Mesenchymal stem cell (in vitro differentiated cells and primary cell): ENCODE results near the gene KRT14.
"Not testable (repeated sequence)": the region's sequence is repeated elsewhere in the genome, so short reads cannot be mapped to it uniquely, and the experiment has no call there.

Experiments used
- DNase-seq: peaks from one replicate; pipeline ENCODE4 v3.0.0-alpha.2; 2013
- H2AFZ ChIP-seq: one replicate; pipeline ENCODE4 v1.6.1; 2013; ENCODE audit warnings: low read depth, mild to moderate bottlenecking, control low read depth, inconsistent platforms, low read length, moderate library complexity
- H2AK5ac ChIP-seq: 2 replicates; pipeline ENCODE4 v1.6.1; 2013; ENCODE audit warnings: low read length, moderate library complexity, mild to moderate bottlenecking, inconsistent platforms; ENCODE audit not compliant: severe bottlenecking
- H2BK120ac ChIP-seq: one replicate; pipeline ENCODE4 v1.6.1; 2013; ENCODE audit warnings: low read depth, mild to moderate bottlenecking, inconsistent platforms, low read length, moderate library complexity
- H2BK12ac ChIP-seq, 2 experiments: one replicate each; pipeline ENCODE4 v1.6.1; 2013; ENCODE audit warnings: inconsistent platforms in 2 of 2, low read length in 2 of 2, mild to moderate bottlenecking in 2 of 2, moderate library complexity in 2 of 2, control low read depth in 1 of 2
- H2BK15ac ChIP-seq: one replicate; pipeline ENCODE4 v1.6.1; 2013; ENCODE audit warnings: mild to moderate bottlenecking, low read depth, inconsistent platforms; ENCODE audit not compliant: poor library complexity, severe bottlenecking
- H2BK5ac ChIP-seq: 2 replicates; pipeline ENCODE4 v1.6.1; 2013; ENCODE audit warnings: low read depth, mild to moderate bottlenecking, low read length, control low read depth, inconsistent platforms; ENCODE audit not compliant: poor library complexity, severe bottlenecking
- H3K14ac ChIP-seq, 2 experiments: one replicate each; pipeline ENCODE4 v1.6.1; 2013; ENCODE audit warnings: inconsistent platforms in 2 of 2, low read length in 2 of 2, control low read depth in 1 of 2, mild to moderate bottlenecking in 1 of 2, moderate library complexity in 1 of 2
- H3K18ac ChIP-seq, 2 experiments: one replicate each; pipeline ENCODE4 v1.6.1; 2013; ENCODE audit warnings: inconsistent platforms in 2 of 2, low read length in 2 of 2, control low read depth in 1 of 2, low read depth in 1 of 2, mild to moderate bottlenecking in 1 of 2
- H3K23ac ChIP-seq, 2 experiments: one replicate each; pipeline ENCODE4 v1.6.1; 2013; ENCODE audit warnings: inconsistent platforms in 2 of 2, low read length in 2 of 2, mild to moderate bottlenecking in 2 of 2, moderate library complexity in 2 of 2, control low read depth in 1 of 2
- H3K27ac ChIP-seq: 2 replicates; pipeline ENCODE4 v1.5.1; 2013; ENCODE audit warnings: mild to moderate bottlenecking, moderate library complexity, low read length, control low read depth, inconsistent platforms; ENCODE audit not compliant: poor library complexity, severe bottlenecking
- H3K27me3 ChIP-seq, 2 experiments: 2 replicates each; pipeline versions ENCODE4 v1.6.1 to v1.7.0; 2013; ENCODE audit warnings: low read length in 2 of 2, mild to moderate bottlenecking in 2 of 2, moderate library complexity in 2 of 2, control low read depth in 1 of 2, inconsistent platforms in 1 of 2; ENCODE audit not compliant: control insufficient read depth in 1 of 2, insufficient read depth in 1 of 2
- H3K36me3 ChIP-seq, 2 experiments: 2 replicates each; pipeline versions ENCODE4 v1.6.1 to v1.7.0; 2013; ENCODE audit warnings: low read length in 2 of 2, control low read depth in 1 of 2, inconsistent platforms in 1 of 2, low read depth in 1 of 2, mild to moderate bottlenecking in 1 of 2; ENCODE audit not compliant: insufficient read depth in 2 of 2, control insufficient read depth in 1 of 2
- H3K4ac ChIP-seq, 2 experiments: one replicate each; pipeline ENCODE4 v1.6.1; 2013; ENCODE audit warnings: inconsistent platforms in 2 of 2, low read length in 2 of 2, mild to moderate bottlenecking in 2 of 2, moderate library complexity in 2 of 2, control low read depth in 1 of 2, low read depth in 1 of 2
- H3K4me1 ChIP-seq: 2 replicates; pipeline ENCODE4 v1.6.1; 2013; ENCODE audit warnings: low read depth, low read length, control low read depth; ENCODE audit not compliant: control insufficient read depth, insufficient read depth
- H3K4me2 ChIP-seq: 2 replicates; pipeline ENCODE4 v1.6.1; 2013; ENCODE audit warnings: low read length, mild to moderate bottlenecking, inconsistent platforms; ENCODE audit not compliant: poor library complexity, severe bottlenecking
- H3K4me3 ChIP-seq, 2 experiments: 2 replicates each; pipeline versions ENCODE4 v1.5.1 to v1.7.0; 2013; ENCODE audit warnings: low read length in 2 of 2, mild to moderate bottlenecking in 2 of 2, control low read depth in 1 of 2, low read depth in 1 of 2; ENCODE audit not compliant: insufficient read depth in 1 of 2
- H3K79me1 ChIP-seq: replicated peaks from 2 replicates; pipeline ENCODE4 v1.6.1; 2013; ENCODE audit warnings: mild to moderate bottlenecking, control low read depth, low read length, inconsistent platforms; ENCODE audit not compliant: poor library complexity, severe bottlenecking
- H3K9ac ChIP-seq: 2 replicates; pipeline ENCODE4 v1.7.0; 2013; ENCODE audit warnings: mild to moderate bottlenecking, low read length, moderate library complexity
- H3K9me3 ChIP-seq: 2 replicates; pipeline ENCODE4 v1.7.0; 2013; ENCODE audit warnings: mild to moderate bottlenecking, low read length; ENCODE audit not compliant: control insufficient read depth
- H4K8ac ChIP-seq: one replicate; pipeline ENCODE4 v1.6.1; 2013; ENCODE audit warnings: inconsistent platforms, mild to moderate bottlenecking, low read length, moderate library complexity
- H4K91ac ChIP-seq: one replicate; pipeline ENCODE4 v1.6.1; 2013; ENCODE audit warnings: mild to moderate bottlenecking, low read length, inconsistent platforms
- WGBS: methylation state at CpG from one replicate; pipeline ENCODE4 v1.1.7; 2013; ENCODE audit warnings: mixed read lengths; 5-methylcytosine and 5-hydroxymethylcytosine counted together

The KRT14 gene

GRCh38 chr17:41629826-41630670 is 43.4 kb upstream of the KRT14 start:
- no peak overlapping the region for H2BK12ac ChIP-seq
- H3K79me1 ChIP-seq: no peaks in the 10 kb centered on the region
- H3K14ac ChIP-seq: no peak overlapping the region
- no peaks in the 10 kb centered on the region for H3K9me3 ChIP-seq
- peaks cover 20% of the 10 kb centered on the region for H3K4me1 ChIP-seq
- H2AFZ ChIP-seq: no peak overlapping the region
- no peak overlapping the region for H3K4me2 ChIP-seq
- no peak overlapping the region for H4K8ac ChIP-seq
- no peak overlapping the region for H3K23ac ChIP-seq
- no peak for DNase-seq
- no peak overlapping the region for H2BK15ac ChIP-seq
- H2AK5ac ChIP-seq: no peak overlapping the region
- no peak overlapping the region for H3K18ac ChIP-seq
- no peak overlapping the region for H2BK120ac ChIP-seq
- no peak overlapping the region for H3K27ac ChIP-seq
- no peak overlapping the region for H4K91ac ChIP-seq
- no peaks in the 10 kb centered on the region for H3K36me3 ChIP-seq
- H2BK5ac ChIP-seq: no peak overlapping the region
- no peak overlapping the region for H3K4me3 ChIP-seq
- 71% methylated on average over 12 of the region's 13 CpGs for WGBS
- H3K4ac ChIP-seq: no peak overlapping the region
- peaks cover 4 to 23% of the 10 kb centered on the region in 2 experiments for H3K27me3 ChIP-seq
- H3K9ac ChIP-seq: no peak overlapping the region

- Histone ChIP-seq H4K91ac (no peak overlapping the region), H3K4me1 (peaks cover 26% of the 10 kb centered on the region), H3K14ac (no peak overlapping the region), H3K4me3 (no peak overlapping the region), H3K4me2 (no peak overlapping the region), H3K27ac (no peak overlapping the region), H3K23ac (no peak overlapping the region), H2BK120ac (no peak overlapping the region), H3K27me3 (peaks cover 4 to 20% of the 10 kb centered on the region in 2 experiments), H3K18ac (no peak overlapping the region), H3K9ac (no peak overlapping the region), H2AK5ac (no peak overlapping the region), H3K4ac (no peak overlapping the region), H2BK5ac (no peak overlapping the region), H3K36me3 (no peaks in the 10 kb centered on the region), H2AFZ (no peak overlapping the region), H2BK15ac (no peak overlapping the region), H3K79me1 (no peaks in the 10 kb centered on the region), H3K9me3 (no peaks in the 10 kb centered on the region), H2BK12ac (no peak overlapping the region), H4K8ac (no peak overlapping the region)
- 85% methylated on average over 10 of the region's 10 CpGs for WGBS
- DNase-seq: no peak
These were observed 42.6 kb upstream of the KRT14 start for GRCh38 chr17:41629316-41629715.

- DNase-seq, H3K79me1 ChIP-seq, H3K4me2 ChIP-seq, H3K9ac ChIP-seq, H3K18ac ChIP-seq, H3K36me3 ChIP-seq, H3K9me3 ChIP-seq, H4K8ac ChIP-seq, H3K4me3 ChIP-seq, H3K14ac ChIP-seq, H2AK5ac ChIP-seq, H2BK5ac ChIP-seq, H3K27ac ChIP-seq, H3K4ac ChIP-seq, H3K23ac ChIP-seq, H4K91ac ChIP-seq, H2AFZ ChIP-seq, H2BK120ac ChIP-seq, H2BK12ac ChIP-seq, H2BK15ac ChIP-seq: not testable (repeated sequence)
- WGBS: 93% methylated on average over 11 of the region's 11 CpGs
- Histone ChIP-seq H3K4me1 (peaks cover 29% of the 10 kb centered on the region), H3K27me3 (peaks cover 4 to 21% of the 10 kb centered on the region in 2 experiments)
These were observed 42.0 kb upstream of the KRT14 start for GRCh38 chr17:41628621-41629255.

- not testable (repeated sequence) for H3K4me3 ChIP-seq, H2BK12ac ChIP-seq, H3K4me2 ChIP-seq, H2BK120ac ChIP-seq, H3K27ac ChIP-seq, H3K79me1 ChIP-seq, H2BK15ac ChIP-seq, H4K91ac ChIP-seq, H3K9me3 ChIP-seq, H2AFZ ChIP-seq, DNase-seq, H3K9ac ChIP-seq, H3K18ac ChIP-seq, H3K14ac ChIP-seq, H2BK5ac ChIP-seq, H3K4ac ChIP-seq, H2AK5ac ChIP-seq, H3K23ac ChIP-seq, H3K36me3 ChIP-seq
- Histone ChIP-seq H3K27me3 (peaks cover 4 to 24% of the 10 kb centered on the region in 2 experiments), H4K8ac (peak overlapping the region; percentile 8), H3K4me1 (peaks cover 30% of the 10 kb centered on the region)
- WGBS: 60% methylated on average over 1 of the region's 1 CpG
These were observed 41.3 kb upstream of the KRT14 start for GRCh38 chr17:41628073-41628370.
